GM12878 (cell line): ENCODE results near the gene WHRN. TPM values are rescaled to one million over a fixed set of nuclear protein-coding genes. Genes with fewer than 3 reads are reported as not detected.

ENCODE experiments used
- ATF7 ChIP-seq: fragments of 450-650 bp; IDR thresholded peaks from 2 replicates; pipeline ENCODE4 v1.6.1; 2016; ENCODE audit warnings: low read depth, mild to moderate bottlenecking
- BCLAF1 ChIP-seq: fragments of 450-650 bp; IDR thresholded peaks from 2 replicates; pipeline ENCODE4 v1.6.1; 2017; ENCODE audit warnings: antibody characterized with exemption, mild to moderate bottlenecking, moderate library complexity
- BHLHE40 ChIP-seq, 2 experiments: fragments of 450-650 bp in 1 of 2; IDR thresholded peaks; 2 replicates each; pipeline ENCODE4 v1.6.1; 2011 to 2017; ENCODE audit warnings: low read depth in 2 of 2, borderline replicate concordance in 1 of 2, improper control_type of control experiment in 1 of 2, low read length in 1 of 2, mild to moderate bottlenecking in 1 of 2
- BMI1 ChIP-seq: fragments of 450-650 bp; IDR thresholded peaks from 2 replicates; pipeline ENCODE4 v1.6.1; 2016; ENCODE audit warnings: mild to moderate bottlenecking, moderate library complexity, borderline replicate concordance
- E2F4 ChIP-seq: IDR thresholded peaks from 2 replicates; pipeline ENCODE4 v1.6.1; 2012; ENCODE audit warnings: low read depth, low read length, improper control_type of control experiment
- EED ChIP-seq: sonication (generic); IDR thresholded peaks from 2 replicates; pipeline ENCODE4 v1.6.1; 2016; ENCODE audit warnings: antibody characterized with exemption, low read depth
- ESRRA ChIP-seq: IDR thresholded peaks from 2 replicates; pipeline ENCODE4 v1.6.1; 2012; ENCODE audit warnings: mild to moderate bottlenecking, low read length, improper control_type of control experiment
- EZH2 ChIP-seq: IDR thresholded peaks from 2 replicates; pipeline ENCODE4 v1.6.1; 2012; ENCODE audit warnings: low read depth, mild to moderate bottlenecking, control low read depth, inconsistent platforms, low read length, borderline replicate concordance; ENCODE audit not compliant: control insufficient read depth
- GATAD2B ChIP-seq: fragments of 450-650 bp; conservative IDR thresholded peaks from 2 replicates; pipeline ENCODE4 v1.6.1; 2017; ENCODE audit warnings: low read depth, mild to moderate bottlenecking, moderate library complexity
- HDAC2 ChIP-seq: fragments of 200-600 bp; sonication (generic); IDR thresholded peaks from 2 replicates; pipeline ENCODE4 v1.6.1; 2017
- IRF3 ChIP-seq: fragments of 450-650 bp; IDR thresholded peaks from 2 replicates; pipeline ENCODE4 v1.6.1; 2014; ENCODE audit warnings: mild to moderate bottlenecking
- NBN ChIP-seq: fragments of 450-650 bp; IDR thresholded peaks from 2 replicates; pipeline ENCODE4 v1.6.1; 2016
- POU2F2 ChIP-seq: IDR thresholded peaks from 3 replicates; pipeline ENCODE4 v1.6.1; 2011; ENCODE audit warnings: low read depth, mild to moderate bottlenecking, low read length, borderline replicate concordance
- SMAD1 ChIP-seq: fragments of 450-650 bp; IDR thresholded peaks from 2 replicates; pipeline ENCODE4 v1.6.1; 2018; ENCODE audit warnings: mild to moderate bottlenecking, low read depth; ENCODE audit not compliant: partially characterized antibody
- SPI1 ChIP-seq: IDR thresholded peaks from 2 replicates; pipeline ENCODE4 v1.6.1; 2011; ENCODE audit warnings: low read depth, mild to moderate bottlenecking, low read length, moderate library complexity, borderline replicate concordance; ENCODE audit not compliant: insufficient read depth
- SRF ChIP-seq, 2 experiments: IDR thresholded peaks; 2 replicates each; pipeline ENCODE4 v1.6.1; 2011; ENCODE audit warnings: low read depth in 2 of 2, low read length in 2 of 2, mild to moderate bottlenecking in 1 of 2, moderate library complexity in 1 of 2
- TAF1 ChIP-seq: IDR thresholded peaks from 2 replicates; pipeline ENCODE4 v1.6.1; 2011; ENCODE audit warnings: mild to moderate bottlenecking, low read depth, low read length, borderline replicate concordance
- TARDBP ChIP-seq: IDR thresholded peaks from 2 replicates; pipeline ENCODE4 v1.6.1; 2016; ENCODE audit warnings: borderline replicate concordance
- ZNF207 ChIP-seq: fragments of 450-650 bp; IDR thresholded peaks from 2 replicates; pipeline ENCODE4 v1.6.1; 2014; ENCODE audit warnings: antibody characterized with exemption, mild to moderate bottlenecking, borderline replicate concordance
- ZNF622 ChIP-seq: fragments of 450-650 bp; IDR thresholded peaks from 2 replicates; pipeline ENCODE4 v1.6.1; 2017; ENCODE audit warnings: mild to moderate bottlenecking, inconsistent platforms
- ZSCAN29 ChIP-seq: fragments of 450-650 bp; IDR thresholded peaks from 2 replicates; pipeline ENCODE4 v1.6.1; 2017; ENCODE audit warnings: mild to moderate bottlenecking, moderate library complexity
- polyA plus RNA-seq, 11 experiments: library from polyadenylated mRNA; depleted of rRNA in 4 of 11; unstranded in 6 of 11; stranded (reverse) in 5 of 11; fragments of >200 nt; fragmentation: Nextera tagmentation in 4 of 11; fragmentation: Illumina TruSeq in 1 of 11; extraction: Ambion mirVana in 4 of 11; extraction: Trizol in 1 of 11; gene quantifications; 1 replicate in 1 of 11; 2 replicates in 10 of 11; pipeline versions ENCODE4 v1.2.1 to v1.2.3, GENCODE V29; 2011 to 2016; ENCODE audit warnings: inconsistent platforms in 2 of 11, missing spikeins in 2 of 11, low read depth in 1 of 11
- total RNA-seq, 4 experiments: library from RNA; depleted of rRNA in 3 of 4; stranded (reverse); fragments of >200 nt in 3 of 4; fragmentation: Illumina TruSeq in 1 of 4; extraction: Trizol in 1 of 4; gene quantifications; 2 replicates each; pipeline versions ENCODE4 v1.2.1 to v1.2.3, GENCODE V29; 2013 to 2021
- TF ChIP-seq, protein P1 (sequence below): IDR thresholded peaks from 2 replicates; pipeline ENCODE4 v1.6.1; 2012; ENCODE audit warnings: mild to moderate bottlenecking, low read depth, low read length

WHRN gene
- total and polyA plus RNA-seq, 10 of the 15 experiments (the other 5 are each of a cell fraction or from before 2014, with no cell fraction given) = 0.04 to 18.2 (median 0.68) TPM; not detected in 1

GRCh38 chr9:114385397-114386181 lies 119.7 kb downstream of the WHRN start (continued):
- TF ChIP-seq BMI1 (0 out of 2 replicates have a peak, but pooled peaks have one; percentile 28), ESRRA (no peak), SPI1 (peak; percentile 75), TARDBP (peak; percentile 51), ZSCAN29 (0 out of 2 replicates have a peak, but pooled peaks have one; percentile 10), EED (peak; percentile 79), ZNF622 (no peak), BHLHE40 (IDR thresholded peaks at IDR 0.05; ENCODE audit: borderline replicate concordance in 1 of 2, low read depth in 2 of 2, low read length in 1 of 2) (peak; percentile 74 to 83), ATF7 (peak; percentile 89), E2F4 (no peak), BCLAF1 (no peak), SMAD1 (peak; percentile 56), EZH2 (no peak), HDAC2 (no peak), NBN (peak; percentile 98), TAF1 (peak; percentile 71; the same call in 1 of the 2 replicates), POU2F2 (no peak; the same call in 2 of the 3 replicates), SRF (IDR thresholded peaks at IDR 0.05; ENCODE audit: low read depth in 2 of 2, low read length in 2 of 2) (0 out of 4 replicates have a peak, but pooled peaks of 1 of the 2 experiments have one; percentile 33), IRF3 (no peak), GATAD2B (peak; percentile 82), ZNF207 (peak; percentile 34; the same call in 1 of the 2 replicates)
- TF ChIP-seq, protein P1, sequence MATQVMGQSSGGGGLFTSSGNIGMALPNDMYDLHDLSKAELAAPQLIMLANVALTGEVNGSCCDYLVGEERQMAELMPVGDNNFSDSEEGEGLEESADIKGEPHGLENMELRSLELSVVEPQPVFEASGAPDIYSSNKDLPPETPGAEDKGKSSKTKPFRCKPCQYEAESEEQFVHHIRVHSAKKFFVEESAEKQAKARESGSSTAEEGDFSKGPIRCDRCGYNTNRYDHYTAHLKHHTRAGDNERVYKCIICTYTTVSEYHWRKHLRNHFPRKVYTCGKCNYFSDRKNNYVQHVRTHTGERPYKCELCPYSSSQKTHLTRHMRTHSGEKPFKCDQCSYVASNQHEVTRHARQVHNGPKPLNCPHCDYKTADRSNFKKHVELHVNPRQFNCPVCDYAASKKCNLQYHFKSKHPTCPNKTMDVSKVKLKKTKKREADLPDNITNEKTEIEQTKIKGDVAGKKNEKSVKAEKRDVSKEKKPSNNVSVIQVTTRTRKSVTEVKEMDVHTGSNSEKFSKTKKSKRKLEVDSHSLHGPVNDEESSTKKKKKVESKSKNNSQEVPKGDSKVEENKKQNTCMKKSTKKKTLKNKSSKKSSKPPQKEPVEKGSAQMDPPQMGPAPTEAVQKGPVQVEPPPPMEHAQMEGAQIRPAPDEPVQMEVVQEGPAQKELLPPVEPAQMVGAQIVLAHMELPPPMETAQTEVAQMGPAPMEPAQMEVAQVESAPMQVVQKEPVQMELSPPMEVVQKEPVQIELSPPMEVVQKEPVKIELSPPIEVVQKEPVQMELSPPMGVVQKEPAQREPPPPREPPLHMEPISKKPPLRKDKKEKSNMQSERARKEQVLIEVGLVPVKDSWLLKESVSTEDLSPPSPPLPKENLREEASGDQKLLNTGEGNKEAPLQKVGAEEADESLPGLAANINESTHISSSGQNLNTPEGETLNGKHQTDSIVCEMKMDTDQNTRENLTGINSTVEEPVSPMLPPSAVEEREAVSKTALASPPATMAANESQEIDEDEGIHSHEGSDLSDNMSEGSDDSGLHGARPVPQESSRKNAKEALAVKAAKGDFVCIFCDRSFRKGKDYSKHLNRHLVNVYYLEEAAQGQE = 0 out of 2 replicates have a peak, but pooled peaks have one; percentile 12
